Adipocyte (in vitro differentiated cells): ENCODE measurements around the gene ZFP64.
"Not testable (repeated sequence)": the region's sequence is repeated elsewhere in the genome, so short reads cannot be mapped to it uniquely, and the experiment has no call there.

Source experiments
- DNase-seq: peaks from one replicate; pipeline ENCODE4 v3.0.0-alpha.2; 2015; ENCODE audit warnings: low read depth
- H3K27me3 ChIP-seq: replicated peaks from 2 replicates; pipeline ENCODE4 v1.7.0; 2013; ENCODE audit warnings: mild to moderate bottlenecking, low read length, moderate library complexity; ENCODE audit not compliant: control insufficient read depth, insufficient read depth
- H3K36me3 ChIP-seq: 2 replicates; pipeline ENCODE4 v1.7.0; 2013; ENCODE audit warnings: low read length, mild to moderate bottlenecking, moderate library complexity; ENCODE audit not compliant: control insufficient read depth, insufficient read depth, severe bottlenecking
- H3K4me1 ChIP-seq: 2 replicates; pipeline ENCODE4 v1.7.0; 2013; ENCODE audit warnings: mild to moderate bottlenecking, low read length, moderate library complexity; ENCODE audit not compliant: control insufficient read depth, insufficient read depth
- H3K4me3 ChIP-seq: 2 replicates; pipeline ENCODE4 v1.7.0; 2013; ENCODE audit warnings: mild to moderate bottlenecking, low read length, moderate library complexity
- H3K9ac ChIP-seq: 2 replicates; pipeline ENCODE4 v1.7.0; 2013; ENCODE audit warnings: mild to moderate bottlenecking, low read length, moderate library complexity
- H3K9me3 ChIP-seq: 2 replicates; pipeline ENCODE4 v1.7.0; 2013; ENCODE audit warnings: mild to moderate bottlenecking, low read length, moderate library complexity; ENCODE audit not compliant: control insufficient read depth

ZFP64 gene

GRCh38 chr20:52152921-52153320 is 38.7 kb downstream of the ZFP64 start:
- Histone ChIP-seq H3K9me3 (peaks cover 3% of the 10 kb centered on the region), H3K4me1 (no peaks in the 10 kb centered on the region), H3K4me3 (no peak overlapping the region), H3K27me3 (no peaks in the 10 kb centered on the region), H3K36me3 (peaks cover 25% of the 10 kb centered on the region), H3K9ac (no peak overlapping the region)
- no peak for DNase-seq

GRCh38 chr20:52152416-52152815 is 39.2 kb downstream of the ZFP64 start:
- Histone ChIP-seq H3K4me1 (no peaks in the 10 kb centered on the region), H3K4me3 (no peak overlapping the region), H3K9me3 (peaks cover 2% of the 10 kb centered on the region), H3K36me3 (peaks cover 24% of the 10 kb centered on the region), H3K9ac (no peak overlapping the region), H3K27me3 (no peaks in the 10 kb centered on the region)
- no peak for DNase-seq

- Histone ChIP-seq H3K9me3 (no peaks in the 10 kb centered on the region), H3K4me1 (no peaks in the 10 kb centered on the region), H3K4me3 (no peak overlapping the region), H3K36me3 (peaks cover 19% of the 10 kb centered on the region), H3K9ac (no peak overlapping the region), H3K27me3 (no peaks in the 10 kb centered on the region)
- DNase-seq, result peak; percentile 76
Measured at GRCh38 chr20:52150440-52151258, 40.9 kb downstream of the ZFP64 start.

- H3K36me3 ChIP-seq, result no peaks in the 10 kb centered on the region
- DNase-seq, result no peak
- no peak overlapping the region for H3K4me3 ChIP-seq
- H3K4me1 ChIP-seq, result peaks cover 2% of the 10 kb centered on the region
- no peaks in the 10 kb centered on the region for H3K27me3 ChIP-seq
- H3K9me3 ChIP-seq, result no peaks in the 10 kb centered on the region
- no peak overlapping the region for H3K9ac ChIP-seq
Measured at GRCh38 chr20:52145587-52145986, 46.0 kb downstream of the ZFP64 start.

- Histone ChIP-seq H3K4me1 (peaks cover 2% of the 10 kb centered on the region), H3K9ac (no peak overlapping the region), H3K9me3 (no peaks in the 10 kb centered on the region), H3K36me3 (no peaks in the 10 kb centered on the region), H3K27me3 (no peaks in the 10 kb centered on the region), H3K4me3 (no peak overlapping the region)
- no peak for DNase-seq
Measured at GRCh38 chr20:52143277-52143676, 48.3 kb downstream of the ZFP64 start.

GRCh38 chr20:52142757-52143156 is 48.8 kb downstream of the ZFP64 start:
- no peaks in the 10 kb centered on the region for H3K27me3 ChIP-seq
- no peaks in the 10 kb centered on the region for H3K9me3 ChIP-seq
- no peak overlapping the region for H3K4me3 ChIP-seq
- no peak for DNase-seq
- H3K9ac ChIP-seq, result no peak overlapping the region
- H3K36me3 ChIP-seq, result no peaks in the 10 kb centered on the region
- H3K4me1 ChIP-seq, result peaks cover 2% of the 10 kb centered on the region

- peaks cover 2% of the 10 kb centered on the region for H3K4me1 ChIP-seq
- no peaks in the 10 kb centered on the region for H3K9me3 ChIP-seq
- no peak overlapping the region for H3K9ac ChIP-seq
- DNase-seq, result no peak
- H3K4me3 ChIP-seq, result no peak overlapping the region
- no peaks in the 10 kb centered on the region for H3K36me3 ChIP-seq
- no peaks in the 10 kb centered on the region for H3K27me3 ChIP-seq
Measured at GRCh38 chr20:52139986-52140385, 51.6 kb downstream of the ZFP64 start.

GRCh38 chr20:52137850-52138249 is 53.7 kb downstream of the ZFP64 start:
- H3K9ac ChIP-seq, result no peak overlapping the region
- no peaks in the 10 kb centered on the region for H3K27me3 ChIP-seq
- no peaks in the 10 kb centered on the region for H3K4me1 ChIP-seq
- DNase-seq, result no peak
- no peak overlapping the region for H3K4me3 ChIP-seq
- H3K36me3 ChIP-seq, result no peaks in the 10 kb centered on the region
- H3K9me3 ChIP-seq, result no peaks in the 10 kb centered on the region

GRCh38 chr20:52133714-52134113 is 57.9 kb downstream of the ZFP64 start:
- not testable (repeated sequence) for DNase-seq, H3K27me3 ChIP-seq

GRCh38 chr20:52132337-52132736 is 59.2 kb downstream of the ZFP64 start:
- H3K9me3 ChIP-seq, result peaks cover 7% of the 10 kb centered on the region
- no peak for DNase-seq
- no peak overlapping the region for H3K9ac ChIP-seq
- H3K36me3 ChIP-seq, result no peaks in the 10 kb centered on the region
- no peaks in the 10 kb centered on the region for H3K27me3 ChIP-seq
- H3K4me3 ChIP-seq, result no peak overlapping the region
- H3K4me1 ChIP-seq, result no peaks in the 10 kb centered on the region

More at GRCh38 chr20:52133714-52134113, 57.9 kb downstream of the ZFP64 start:
- not testable (repeated sequence) for H3K36me3 ChIP-seq, H3K4me1 ChIP-seq, H3K9me3 ChIP-seq, H3K9ac ChIP-seq, H3K4me3 ChIP-seq

- no peaks in the 10 kb centered on the region for H3K27me3 ChIP-seq
- H3K9me3 ChIP-seq, result peaks cover 7% of the 10 kb centered on the region
- H3K4me3 ChIP-seq, result no peak overlapping the region
- no peaks in the 10 kb centered on the region for H3K4me1 ChIP-seq
- no peak overlapping the region for H3K9ac ChIP-seq
- H3K36me3 ChIP-seq, result no peaks in the 10 kb centered on the region
- no peak for DNase-seq
Measured at GRCh38 chr20:52131048-52131643, 60.4 kb downstream of the ZFP64 start.
